Stomach (tissue), 4 donors: ENCODE results near the gene WNT4.

ENCODE experiments used
- EP300 ChIP-seq: sonication (generic); formaldehyde crosslinking; IDR thresholded peaks from one replicate; pipeline ENCODE4 v1.6.1; 2017; ENCODE audit warnings: antibody characterized with exemption
- POLR2A ChIP-seq, 4 donors: fragments of 450-650 bp; IDR thresholded peaks; one replicate each; pipeline ENCODE4 v1.6.1; 2016; ENCODE audit warnings: antibody characterized with exemption in 4 of 4, control low read depth in 2 of 4, mild to moderate bottlenecking in 1 of 4, moderate library complexity in 1 of 4
- POLR2AphosphoS5 ChIP-seq, 3 donors: sonication (generic); formaldehyde crosslinking; IDR thresholded peaks; one replicate each; pipeline ENCODE4 v1.6.1; 2016; ENCODE audit warnings: antibody characterized with exemption in 3 of 3
- TF ChIP-seq, protein P1 (sequence below), 7 experiments: fragments of 450-650 bp in 4 of 7; fragments of 200-600 bp in 3 of 7; sonication (generic) in 3 of 7; IDR thresholded peaks; one replicate each; pipeline ENCODE4 v1.5.1; 2016 to 2019; ENCODE audit warnings: antibody characterized with exemption in 7 of 7, control low read depth in 2 of 7, mild to moderate bottlenecking in 1 of 7

DNA sequence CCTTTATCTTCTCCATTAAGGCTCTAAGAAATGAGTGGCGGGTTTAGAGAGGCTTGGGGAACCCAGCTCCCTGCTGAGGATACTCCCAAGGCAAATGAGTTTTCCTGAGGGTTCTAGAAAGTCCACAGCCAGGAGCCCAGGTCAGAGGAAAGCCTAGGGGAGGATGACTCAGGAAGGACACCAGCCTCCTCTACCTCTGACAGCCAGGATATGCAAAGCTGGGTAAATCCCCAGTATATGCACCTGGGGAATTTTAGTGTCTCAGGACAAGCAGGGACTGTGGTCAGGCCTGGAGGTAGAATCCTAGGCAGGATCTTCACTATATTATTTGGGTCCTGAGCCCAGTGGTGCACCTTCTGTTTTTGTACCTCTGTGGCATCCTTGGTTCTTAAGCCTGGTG is 23.5 kb upstream of the WNT4 start:
- TF ChIP-seq, protein P1, sequence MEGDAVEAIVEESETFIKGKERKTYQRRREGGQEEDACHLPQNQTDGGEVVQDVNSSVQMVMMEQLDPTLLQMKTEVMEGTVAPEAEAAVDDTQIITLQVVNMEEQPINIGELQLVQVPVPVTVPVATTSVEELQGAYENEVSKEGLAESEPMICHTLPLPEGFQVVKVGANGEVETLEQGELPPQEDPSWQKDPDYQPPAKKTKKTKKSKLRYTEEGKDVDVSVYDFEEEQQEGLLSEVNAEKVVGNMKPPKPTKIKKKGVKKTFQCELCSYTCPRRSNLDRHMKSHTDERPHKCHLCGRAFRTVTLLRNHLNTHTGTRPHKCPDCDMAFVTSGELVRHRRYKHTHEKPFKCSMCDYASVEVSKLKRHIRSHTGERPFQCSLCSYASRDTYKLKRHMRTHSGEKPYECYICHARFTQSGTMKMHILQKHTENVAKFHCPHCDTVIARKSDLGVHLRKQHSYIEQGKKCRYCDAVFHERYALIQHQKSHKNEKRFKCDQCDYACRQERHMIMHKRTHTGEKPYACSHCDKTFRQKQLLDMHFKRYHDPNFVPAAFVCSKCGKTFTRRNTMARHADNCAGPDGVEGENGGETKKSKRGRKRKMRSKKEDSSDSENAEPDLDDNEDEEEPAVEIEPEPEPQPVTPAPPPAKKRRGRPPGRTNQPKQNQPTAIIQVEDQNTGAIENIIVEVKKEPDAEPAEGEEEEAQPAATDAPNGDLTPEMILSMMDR (IDR thresholded peaks at IDR 0.05), result no peak
- no peak for TF ChIP-seq POLR2A (IDR thresholded peaks at IDR 0.05)
- no peak for TF ChIP-seq EP300
- TF ChIP-seq POLR2AphosphoS5 (IDR thresholded peaks at IDR 0.05), result no peak
